ENCODE measurements around the gene LCOR.

Gene LCOR

DNA sequence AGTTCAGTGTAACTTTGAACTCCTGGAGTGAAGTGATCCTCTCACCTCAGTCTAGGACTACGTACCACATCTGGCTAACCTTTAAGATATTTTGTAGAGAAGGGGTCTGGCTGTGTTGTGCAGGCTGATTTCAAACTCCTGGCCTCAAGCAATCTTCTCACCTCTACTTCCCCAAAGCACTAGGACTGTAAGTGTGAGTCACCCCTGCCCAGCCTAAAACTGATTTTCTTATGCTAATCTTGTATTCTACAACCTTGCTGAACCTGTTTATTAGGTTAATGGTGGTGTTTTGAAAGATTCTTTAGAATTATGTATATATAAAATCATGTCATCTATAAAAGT, 58.0 kb downstream of the LCOR start:
- DNase-seq (ENCODE audit: low spot score) = no peak

DNA sequence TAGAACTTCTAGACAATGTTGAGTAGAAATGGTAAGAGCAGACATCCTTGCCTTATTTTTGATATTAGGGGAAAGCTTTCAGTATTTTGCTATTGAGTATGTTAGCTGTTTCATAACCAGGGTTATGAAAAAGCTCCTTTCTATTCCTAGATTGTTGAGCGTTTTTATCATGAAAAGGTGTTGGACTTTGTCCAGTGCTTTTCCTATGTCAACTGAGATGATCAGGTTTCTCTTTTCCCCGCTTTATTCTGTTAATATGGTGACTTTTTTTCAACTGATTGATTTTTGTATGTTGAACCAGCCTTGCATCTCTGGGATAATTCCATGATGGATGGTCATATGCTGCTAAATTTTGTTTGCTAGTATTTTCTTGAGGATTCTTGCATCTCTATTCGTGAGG, 58.5 kb downstream of the LCOR start:
- no peak for DNase-seq (ENCODE audit: low spot score)

DNA sequence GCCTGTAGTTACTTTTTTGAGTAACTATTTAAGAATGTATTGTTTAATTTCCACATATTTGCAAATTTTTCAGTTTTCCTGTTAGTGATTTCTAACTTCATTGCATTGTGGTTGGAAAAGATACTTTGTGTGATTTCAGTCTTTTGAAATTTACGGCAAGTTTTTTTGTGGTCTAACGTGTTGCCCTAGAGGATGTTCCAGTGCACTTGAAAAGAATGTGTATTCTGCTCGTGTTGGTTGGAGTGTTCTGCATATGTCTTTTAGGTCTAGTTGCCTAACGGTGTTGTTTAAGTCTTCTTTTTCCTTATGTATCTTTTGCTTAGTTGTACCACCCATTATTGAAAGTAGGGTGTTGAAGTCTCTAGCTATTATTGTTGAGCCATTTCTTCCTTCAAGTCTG, 59.7 kb downstream of the LCOR start:
- no peak for DNase-seq (ENCODE audit: low spot score)

DNA sequence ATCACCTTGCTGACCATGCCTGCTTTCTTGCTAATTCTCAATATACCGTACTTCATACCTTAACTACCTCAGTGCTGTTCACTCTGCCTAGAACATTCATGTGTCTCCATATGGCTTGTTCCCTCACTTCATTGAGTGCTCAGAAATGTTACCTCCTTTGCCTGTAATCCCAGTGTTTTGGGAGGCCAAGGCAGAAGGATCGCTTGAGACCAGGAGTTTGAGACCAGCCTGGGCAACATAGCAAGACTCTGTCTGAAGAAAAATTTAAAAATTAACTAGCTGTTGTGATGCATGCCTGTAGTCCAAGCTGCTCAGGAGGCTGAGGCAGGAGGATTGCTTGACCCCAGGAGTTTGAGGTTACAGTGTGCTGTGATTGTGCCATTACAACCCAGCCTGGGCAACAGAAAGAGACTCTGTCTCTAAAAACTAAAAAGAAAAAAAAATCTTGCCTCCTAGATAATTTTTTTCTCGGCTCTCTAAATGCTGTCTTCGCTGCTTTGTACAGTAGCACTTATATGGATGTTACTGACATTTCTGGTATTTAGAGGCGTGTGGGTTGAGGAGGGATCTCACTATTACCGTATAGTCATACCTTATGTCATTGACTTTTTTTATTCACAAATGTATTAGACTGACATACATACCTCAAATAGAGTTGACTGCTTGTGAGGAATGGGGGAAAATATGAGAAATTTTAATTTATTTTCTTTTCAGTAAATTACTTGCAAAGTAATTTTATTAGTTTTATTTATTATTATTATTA, 63.7 kb downstream of the LCOR start:
- no peak for DNase-seq (ENCODE audit: low spot score)

DNA sequence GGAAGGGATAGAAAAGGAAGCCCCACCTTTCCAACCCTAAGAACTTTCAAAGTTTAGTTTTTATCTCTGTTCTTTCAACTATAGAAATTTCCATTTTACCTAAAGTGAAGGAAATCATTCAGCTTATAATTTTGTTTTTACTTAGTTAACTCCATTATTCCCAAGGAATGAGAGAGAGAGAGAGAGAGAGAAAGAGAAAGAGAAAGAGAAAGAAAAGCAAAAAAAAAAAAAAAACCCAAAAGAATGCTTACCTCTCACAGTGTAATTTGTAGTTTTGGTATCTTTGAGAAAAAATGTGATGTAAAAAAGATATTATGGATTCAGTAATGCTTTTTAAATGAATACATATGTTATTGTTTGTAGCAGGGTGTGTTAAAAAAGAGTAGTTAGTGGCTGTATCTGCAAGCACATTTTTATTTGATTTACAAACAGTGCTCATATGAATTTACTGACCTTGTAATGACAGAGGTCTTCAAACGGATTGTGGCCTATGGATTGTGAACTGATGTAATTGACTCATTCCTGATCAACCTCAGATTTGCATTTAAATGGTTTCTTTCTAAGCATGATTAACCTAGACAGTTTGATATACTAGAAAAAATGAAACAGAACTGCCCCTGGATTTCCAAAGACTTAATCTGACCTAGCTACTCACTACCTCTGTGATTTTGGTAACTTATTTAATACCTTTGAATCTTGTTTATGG, 64.9 kb downstream of the LCOR start:
- no peak for DNase-seq (ENCODE audit: low spot score)

DNA sequence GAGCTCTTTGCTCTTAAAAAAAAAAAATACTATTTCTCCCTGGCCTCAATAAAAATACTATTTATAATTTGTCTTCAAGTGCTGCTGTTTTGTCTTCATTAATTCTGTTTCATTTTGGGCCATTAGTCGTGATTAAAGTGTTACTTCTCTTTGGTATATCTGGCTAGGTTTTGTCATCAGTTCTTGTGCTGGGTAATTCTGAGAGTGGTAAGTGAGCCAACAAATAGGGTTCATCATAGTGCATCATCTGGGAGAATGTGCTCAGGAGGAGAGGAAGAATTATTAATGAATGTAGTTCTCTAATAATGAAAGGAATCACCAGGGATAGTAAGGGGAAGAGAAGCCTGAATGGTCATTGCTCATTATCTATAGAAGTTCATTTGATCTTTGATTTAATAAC, 70.0 kb downstream of the LCOR start:
- no peak for DNase-seq (ENCODE audit: low spot score)

DNA sequence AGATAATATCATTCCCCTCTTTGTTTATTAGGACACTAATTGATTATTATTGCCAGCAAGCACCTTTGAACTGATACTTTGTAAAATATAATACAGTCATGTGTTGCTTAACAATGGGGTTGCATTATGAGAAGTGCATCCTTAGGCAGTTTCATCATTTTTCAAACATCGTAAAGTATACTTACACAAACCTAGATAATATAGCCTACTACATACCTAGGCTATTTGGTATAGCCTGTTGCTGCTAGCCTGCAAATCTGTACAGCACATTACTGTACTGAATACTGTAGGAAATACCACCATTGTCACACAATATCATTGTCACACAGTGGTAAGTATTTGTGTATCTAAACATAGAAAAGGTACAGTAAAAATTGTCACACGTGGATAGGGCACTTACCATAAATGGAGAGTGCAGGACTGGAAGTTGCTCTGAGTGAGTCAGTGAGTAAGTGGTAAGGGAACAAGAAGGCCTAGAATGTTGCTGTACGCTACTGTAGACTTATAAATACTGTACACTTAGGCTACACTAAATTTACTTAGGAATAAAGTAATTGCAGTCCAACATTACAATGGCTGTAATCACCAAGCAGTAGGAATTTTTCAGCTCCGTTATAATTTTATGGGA, 70.7 kb downstream of the LCOR start:
- no peak for DNase-seq (ENCODE audit: low spot score)

DNA sequence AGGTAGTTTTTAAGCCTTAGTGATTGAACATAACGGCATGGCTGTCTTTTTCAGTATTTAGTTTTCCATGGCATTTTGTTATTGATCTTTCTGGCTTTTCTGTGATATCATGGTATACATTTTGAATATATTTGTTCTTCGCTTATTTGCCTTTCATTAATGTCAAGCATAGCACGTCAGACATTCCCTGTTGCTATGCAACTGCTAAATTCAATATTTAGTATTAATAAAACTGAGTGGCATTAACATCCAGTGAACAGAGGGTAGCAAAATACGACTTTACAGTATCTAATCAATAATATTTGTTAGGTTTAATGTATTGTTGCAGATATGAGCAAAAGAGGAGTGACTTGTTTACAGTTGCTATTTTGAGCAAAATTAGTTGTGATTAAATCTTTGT, 72.5 kb downstream of the LCOR start:
- DNase-seq (ENCODE audit: low spot score) = no peak

DNA sequence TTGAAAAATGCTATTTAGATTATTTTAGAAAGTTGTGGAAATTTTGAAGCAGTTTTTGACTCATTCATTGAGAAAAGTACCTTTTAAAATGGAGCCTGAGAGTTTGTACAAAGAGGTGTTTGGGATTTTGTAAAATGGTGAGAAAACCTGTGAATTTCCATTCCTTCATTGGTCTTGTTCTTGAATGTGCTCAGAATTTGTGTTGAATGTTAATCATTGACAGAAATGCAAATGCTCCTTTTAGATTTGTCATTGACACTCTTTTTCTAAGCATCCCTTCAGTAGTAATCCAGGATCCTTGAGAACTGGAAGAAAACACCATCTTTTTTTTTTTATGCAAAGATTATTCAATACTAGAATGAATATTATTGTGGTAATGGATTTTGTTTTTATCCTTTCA, 74.8 kb downstream of the LCOR start:
- no peak for DNase-seq (ENCODE audit: low spot score)

DNA sequence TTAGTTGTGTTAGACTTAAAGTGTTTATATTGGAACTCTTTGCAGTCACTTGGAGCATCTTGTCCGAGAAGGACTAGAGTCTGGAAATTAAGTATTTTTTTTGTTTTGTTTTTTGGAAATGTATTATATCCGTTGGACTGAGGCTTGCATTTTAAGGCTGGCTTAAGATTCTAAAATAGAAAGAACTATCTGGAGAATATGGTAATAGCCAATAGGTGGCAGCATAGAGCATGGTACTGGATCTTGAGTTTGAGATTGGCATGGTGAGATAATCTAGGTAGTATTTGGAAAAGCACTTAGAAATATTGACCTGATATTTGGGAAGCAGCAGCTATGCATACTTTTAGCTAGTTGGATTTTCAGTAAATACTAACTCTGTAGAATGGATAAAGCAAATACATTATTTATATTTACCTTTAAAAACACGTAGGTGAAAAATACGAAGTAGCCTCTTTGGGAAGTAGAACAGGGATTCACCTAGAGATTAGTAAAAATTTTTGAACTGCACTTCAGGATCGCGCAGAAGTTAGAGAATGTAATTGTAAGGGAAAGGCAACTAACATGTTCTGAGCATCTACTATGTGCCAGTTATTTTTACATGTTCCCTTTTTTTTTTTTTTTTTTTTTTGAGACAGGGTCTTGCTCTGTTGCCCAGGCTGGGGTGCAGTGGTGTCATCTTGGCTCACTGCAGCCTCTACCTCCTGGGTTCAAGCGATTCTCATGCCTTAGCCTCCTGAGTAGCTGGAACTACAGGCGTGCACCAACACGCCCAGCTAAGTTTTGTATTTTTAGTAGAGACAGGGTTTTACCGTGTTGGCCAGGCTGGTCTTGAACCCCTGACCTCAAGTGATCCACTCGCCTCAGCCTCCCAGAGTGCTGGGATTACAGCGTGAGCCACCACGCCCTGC, 78.6 kb downstream of the LCOR start:
- DNase-seq (ENCODE audit: low spot score) = peak; percentile 10

DNA sequence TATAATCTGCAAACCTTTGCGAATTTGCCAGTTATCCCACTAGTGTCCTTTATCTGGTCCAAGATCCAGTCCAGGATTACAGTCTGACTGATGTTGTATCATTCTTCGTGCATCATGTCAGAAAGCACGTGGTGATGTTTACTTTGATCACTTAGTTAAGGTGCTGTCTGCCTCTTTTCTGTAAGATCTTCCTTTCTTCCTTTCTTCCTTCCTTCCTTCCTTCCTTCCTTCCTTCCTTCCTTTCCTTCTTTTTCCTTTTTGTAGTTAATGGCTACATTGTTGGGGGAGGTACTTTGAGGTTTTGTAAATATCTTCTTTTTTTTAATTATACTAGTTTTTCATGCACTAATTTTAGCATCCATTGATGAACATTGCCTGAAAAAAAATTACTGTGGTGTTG, 80.3 kb downstream of the LCOR start:
- DNase-seq (ENCODE audit: low spot score) = no peak

DNA sequence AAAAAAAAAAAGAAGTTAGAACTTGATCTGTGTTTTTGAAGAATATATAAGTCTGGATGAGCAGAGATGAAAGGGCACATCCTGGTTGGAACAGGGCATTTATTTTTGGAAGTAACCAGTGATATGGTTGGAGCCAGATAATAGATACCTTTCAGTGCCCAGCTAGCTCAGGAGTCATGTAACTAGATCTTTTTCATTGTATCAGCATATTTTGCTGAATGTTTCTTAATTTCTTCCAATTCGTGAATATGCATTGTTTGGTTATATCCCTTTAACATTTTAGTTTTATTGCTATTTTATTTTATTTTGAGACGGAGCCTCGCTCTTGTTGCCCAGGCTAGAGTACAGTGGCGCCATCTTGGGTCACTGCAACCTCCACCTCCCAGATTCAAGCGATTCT, 81.8 kb downstream of the LCOR start:
- DNase-seq (ENCODE audit: low spot score) = no peak

DNA sequence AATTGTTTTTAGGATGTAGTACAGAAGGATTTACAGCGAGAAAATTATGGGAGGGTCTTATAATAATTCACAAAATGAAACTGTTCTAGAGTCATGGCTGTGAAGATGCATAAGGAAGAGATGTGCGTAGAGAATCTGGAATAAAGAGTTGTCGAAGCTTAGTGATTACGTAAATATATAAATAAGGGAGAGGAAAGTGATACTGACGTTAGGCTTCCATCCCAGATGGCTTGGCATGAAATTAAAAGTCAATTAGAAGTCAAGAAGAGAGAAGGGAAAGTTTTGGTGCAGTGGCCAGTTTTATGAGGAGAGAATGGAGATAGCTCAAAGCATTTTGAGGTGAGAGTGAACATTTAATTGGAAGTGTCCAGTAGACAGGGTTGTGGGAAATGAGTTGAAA, 85.5 kb downstream of the LCOR start:
- DNase-seq (ENCODE audit: low spot score) = no peak

DNA sequence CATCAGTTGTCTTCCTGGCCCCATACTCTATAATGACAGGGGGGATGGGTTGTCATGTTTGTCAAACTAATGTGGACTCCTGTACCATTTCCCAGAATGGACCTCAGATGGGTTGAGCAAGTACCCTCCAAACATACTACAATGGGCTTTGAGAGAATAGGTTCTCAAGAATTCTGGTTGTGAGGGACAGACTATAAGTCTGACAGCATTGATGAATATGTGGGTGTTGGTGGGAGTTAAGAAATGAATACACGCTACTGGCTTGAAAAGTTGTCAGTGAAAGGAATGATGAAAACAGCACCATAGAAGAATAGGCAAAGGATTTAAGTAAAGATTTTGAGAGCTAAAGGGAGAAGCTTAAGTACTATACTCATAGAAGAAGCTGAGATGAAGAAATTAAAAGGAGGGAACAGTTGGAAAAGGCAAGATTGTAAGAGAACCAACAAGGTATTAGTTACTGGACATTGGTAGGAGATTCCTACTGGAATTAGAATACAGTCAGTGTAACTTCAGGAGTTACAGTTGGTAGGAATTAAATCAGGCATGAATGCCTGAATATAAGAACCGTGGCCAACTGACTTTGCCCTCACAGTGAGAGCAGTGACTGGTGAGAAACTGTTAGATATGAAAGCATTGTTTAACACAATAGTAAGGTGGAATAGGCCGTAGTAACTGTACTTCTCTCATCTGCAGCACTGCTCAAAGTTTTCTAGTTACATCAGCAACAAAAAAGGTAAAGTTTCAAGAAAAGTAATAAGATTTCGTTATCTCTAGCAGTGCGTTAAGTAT, 86.3 kb downstream of the LCOR start:
- no peak for DNase-seq (ENCODE audit: low spot score)

DNA sequence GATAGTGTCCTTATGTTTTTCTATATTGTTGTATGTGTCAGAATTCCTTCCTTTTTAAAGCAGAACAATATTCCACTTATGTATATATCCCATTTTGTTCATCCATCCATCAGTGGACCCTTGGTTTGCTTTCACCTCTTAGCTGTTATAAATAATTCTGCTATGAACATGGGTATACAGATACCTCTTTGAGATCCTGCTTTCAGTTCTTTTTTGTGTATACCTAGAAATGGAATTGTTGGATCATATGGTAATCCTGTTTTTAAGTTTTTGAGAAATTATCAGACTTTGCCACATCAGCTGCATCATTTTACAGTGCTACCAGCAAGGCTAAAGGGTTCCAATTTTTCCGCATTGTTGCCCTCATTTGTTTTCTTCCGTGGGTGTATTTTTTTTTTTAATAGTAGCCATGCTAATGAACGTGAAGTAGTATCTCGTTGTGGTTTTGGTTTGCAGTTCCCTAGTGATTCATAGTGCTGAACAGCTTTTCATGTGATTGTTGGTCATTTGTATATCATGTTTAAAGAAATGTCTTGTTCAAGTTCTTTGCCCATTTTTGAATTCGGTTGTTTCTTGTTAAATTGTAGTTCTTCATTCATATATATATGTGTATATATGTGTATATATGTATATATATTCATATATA, 87.8 kb downstream of the LCOR start:
- DNase-seq (ENCODE audit: low spot score) = peak; percentile 18

DNA sequence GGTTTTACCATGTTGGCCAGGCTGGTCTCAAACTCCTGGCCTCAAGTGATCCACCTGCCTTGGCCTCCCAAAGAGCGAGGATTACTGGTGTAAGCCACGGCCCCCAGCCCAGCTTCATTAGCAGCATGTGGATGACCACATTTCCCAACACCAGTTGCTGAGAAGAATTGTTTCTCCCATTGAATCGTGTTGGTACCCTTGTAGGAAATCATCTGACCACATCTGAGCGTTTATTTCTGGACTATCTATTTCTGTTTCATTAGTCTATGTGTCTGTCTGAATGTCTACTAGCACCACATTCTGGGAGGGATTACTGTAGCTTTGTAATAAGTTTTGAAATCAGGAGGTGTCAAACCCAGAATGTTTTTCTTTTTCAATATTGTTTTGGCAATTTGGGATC, 89.6 kb downstream of the LCOR start:
- no peak for DNase-seq (ENCODE audit: low spot score)

DNA sequence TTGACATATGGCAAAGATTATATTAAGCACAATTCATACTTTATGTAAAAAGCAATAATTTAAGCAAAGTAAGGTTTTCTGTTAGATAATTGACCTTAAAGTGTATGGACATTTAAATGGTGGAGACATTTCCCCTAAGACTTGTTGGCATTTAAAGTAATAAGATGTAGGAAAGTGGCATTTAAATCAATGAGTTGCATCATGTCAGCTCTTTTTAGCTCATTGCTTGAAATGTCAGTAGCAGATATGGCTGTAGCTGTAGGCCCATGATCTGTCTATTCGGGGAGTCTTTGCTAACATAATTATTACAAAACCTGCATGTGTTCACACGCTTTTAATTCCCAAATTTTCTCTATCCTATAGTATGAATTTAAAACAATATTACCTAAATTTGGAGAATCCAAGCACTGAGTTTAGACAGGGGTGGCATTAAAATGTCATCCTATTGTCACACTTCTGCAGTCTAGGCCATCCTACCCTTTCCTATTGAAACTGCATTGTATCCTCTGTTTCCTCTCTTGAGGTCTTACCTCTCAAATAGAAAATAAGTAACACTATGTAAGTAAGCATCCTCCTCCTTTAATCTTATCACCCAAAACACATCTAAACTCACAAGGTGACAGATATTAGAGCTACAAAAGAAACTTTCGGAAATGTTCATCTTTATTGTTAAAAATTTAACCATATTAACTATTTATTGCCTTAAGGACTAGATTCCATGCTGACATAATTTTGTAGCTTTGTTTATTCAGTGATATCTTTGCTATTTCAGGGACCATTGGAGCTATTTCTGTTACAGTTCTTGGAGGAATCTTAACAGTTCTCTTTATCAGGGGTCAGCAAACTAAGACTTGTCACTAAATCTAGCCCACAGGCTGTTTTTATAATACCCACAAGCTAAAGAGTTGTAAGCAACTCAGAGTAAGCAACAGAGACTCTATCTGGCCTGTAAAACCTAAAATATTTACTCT, 91.2 kb downstream of the LCOR start:
- no peak for DNase-seq (ENCODE audit: low spot score)

DNA sequence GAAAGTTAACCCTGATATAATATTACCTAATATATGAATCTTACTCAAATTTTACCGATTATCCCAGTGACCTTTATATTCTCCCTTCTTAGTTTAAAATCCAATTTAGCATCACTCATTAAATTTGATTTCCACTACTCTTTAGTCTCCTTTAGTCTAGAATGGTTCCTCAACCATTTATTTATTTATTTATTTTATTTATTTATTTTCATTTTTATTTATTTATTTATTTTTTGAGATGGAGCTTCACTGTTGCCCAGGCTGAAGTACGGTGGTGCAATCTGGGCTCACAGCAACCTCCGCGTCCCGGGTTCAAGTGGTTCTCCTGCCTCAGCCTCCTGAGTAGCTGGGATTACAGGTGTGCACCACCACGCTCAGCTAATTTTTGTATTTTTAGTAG, 92.8 kb downstream of the LCOR start:
- no peak for DNase-seq (ENCODE audit: low spot score)

DNA sequence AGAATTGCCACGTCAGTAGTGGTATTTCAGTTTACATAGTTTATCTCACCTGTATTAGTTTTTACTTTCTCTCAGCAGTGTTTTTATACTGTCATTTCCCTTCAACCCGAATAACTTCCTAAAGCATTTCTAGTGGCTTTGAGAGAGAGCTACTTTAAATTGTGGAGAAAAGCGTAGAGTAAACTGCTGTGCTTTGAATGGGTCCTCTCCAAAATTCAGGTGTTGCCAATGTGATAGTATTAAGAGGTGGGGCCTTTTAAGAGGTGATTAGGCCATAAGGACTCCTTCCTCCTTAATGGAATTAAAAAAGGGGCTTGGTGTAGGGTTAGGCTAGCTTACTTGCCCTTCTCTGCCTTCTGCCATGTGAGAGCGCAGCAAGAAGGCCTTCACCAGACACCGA, 98.4 kb downstream of the LCOR start:
- DNase-seq (ENCODE audit: low spot score) = no peak

DNA sequence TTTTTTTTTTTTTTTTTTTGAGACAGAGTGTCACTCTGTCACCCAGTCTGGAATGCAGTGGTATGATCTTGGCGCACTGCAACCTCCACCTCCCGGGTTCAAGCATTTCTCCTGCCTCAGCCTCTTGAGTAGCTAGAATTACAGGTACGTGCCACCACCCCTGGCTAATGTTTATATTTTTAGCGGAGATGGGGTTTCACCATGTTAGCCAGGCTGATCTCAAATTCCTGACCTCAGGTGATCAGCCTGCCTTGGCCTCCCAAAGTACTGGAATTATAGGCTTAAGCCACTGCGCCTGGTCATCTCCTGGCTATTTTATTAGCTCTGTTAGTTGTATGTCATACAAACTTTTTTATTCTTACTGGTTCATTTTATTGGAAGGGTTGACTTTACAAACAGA, 103.0 kb downstream of the LCOR start:
- no peak for DNase-seq (ENCODE audit: low spot score)
